ENCODE results near the gene POU3F3.
A peak's percentile ranks its signal among the peaks of the same experiment; 100 is the strongest.

POU3F3 gene

GRCh38 chr2:104860451-104860790 lies 6.5 kb downstream of the POU3F3 start:
- no peak for DNase-seq (ENCODE audit: low spot score)

- DNase-seq (ENCODE audit: low spot score), result no peak
These were observed 7.6 kb downstream of the POU3F3 start for GRCh38 chr2:104861351-104862057.

- no peak for DNase-seq (ENCODE audit: low spot score)
These were observed 8.4 kb downstream of the POU3F3 start for GRCh38 chr2:104862058-104862941.

- DNase-seq (ENCODE audit: low spot score), result no peak
These were observed 9.2 kb downstream of the POU3F3 start for GRCh38 chr2:104863146-104863467.

GRCh38 chr2:104863468-104864279 lies 9.8 kb downstream of the POU3F3 start:
- no peak for DNase-seq (ENCODE audit: low spot score)

GRCh38 chr2:104864280-104865095 lies 10.6 kb downstream of the POU3F3 start:
- DNase-seq (ENCODE audit: low spot score), result no peak

- no peak for DNase-seq (ENCODE audit: low spot score)
These were observed 11.2 kb downstream of the POU3F3 start for GRCh38 chr2:104865096-104865470.

GRCh38 chr2:104866122-104866864 lies 12.4 kb downstream of the POU3F3 start:
- DNase-seq (ENCODE audit: low spot score), result no peak

- no peak for DNase-seq (ENCODE audit: low spot score)
These were observed 13.2 kb downstream of the POU3F3 start for GRCh38 chr2:104866883-104867812.

GRCh38 chr2:104867813-104868504 lies 14.0 kb downstream of the POU3F3 start:
- no peak for DNase-seq (ENCODE audit: low spot score)

- DNase-seq (ENCODE audit: low spot score), result no peak
These were observed 14.6 kb downstream of the POU3F3 start for GRCh38 chr2:104868505-104868866.

- no peak for DNase-seq (ENCODE audit: low spot score)
These were observed 16.4 kb downstream of the POU3F3 start for GRCh38 chr2:104870100-104870975.

GRCh38 chr2:104871649-104871971 lies 17.7 kb downstream of the POU3F3 start:
- DNase-seq (ENCODE audit: low spot score), result no peak

GRCh38 chr2:104871972-104872865 lies 18.3 kb downstream of the POU3F3 start:
- DNase-seq (ENCODE audit: low spot score), result no peak

- peak; percentile 38 for DNase-seq (ENCODE audit: low spot score)
These were observed 19.2 kb downstream of the POU3F3 start for GRCh38 chr2:104872866-104873688.

GRCh38 chr2:104873689-104874054 lies 19.8 kb downstream of the POU3F3 start:
- DNase-seq (ENCODE audit: low spot score), result no peak
